Panc1 (cell line): ENCODE measurements around the gene AMN.

Experiments used
- CTCF ChIP-seq: fragments of 450-650 bp; IDR thresholded peaks from 2 replicates; pipeline ENCODE4 v1.5.1; 2017; ENCODE audit warnings: mild to moderate bottlenecking
- POLR2AphosphoS5 ChIP-seq: IDR thresholded peaks from 2 replicates; pipeline ENCODE4 v1.6.1; 2012; ENCODE audit warnings: mild to moderate bottlenecking, low read depth, low read length, moderate library complexity
- SIN3A ChIP-seq: IDR thresholded peaks from 2 replicates; pipeline ENCODE4 v1.6.1; 2012; ENCODE audit warnings: low read depth, mild to moderate bottlenecking, low read length, moderate library complexity, borderline replicate concordance; ENCODE audit not compliant: insufficient read depth

GRCh38 chr14:102965971-102966655 is 43.6 kb downstream of the AMN start:
- TF ChIP-seq SIN3A (no peak), CTCF (no peak), POLR2AphosphoS5 (no peak)
